NCI-H1694 (cell line): ENCODE measurements around the gene DUS1L.
A peak's percentile ranks its signal among the peaks of the same experiment; 100 is the strongest.

Experiments used
- DNase-seq: peaks from one replicate; lab custom pipeline; 2025; lab: John Stamatoyannopoulos, UW

DUS1L gene

DNA sequence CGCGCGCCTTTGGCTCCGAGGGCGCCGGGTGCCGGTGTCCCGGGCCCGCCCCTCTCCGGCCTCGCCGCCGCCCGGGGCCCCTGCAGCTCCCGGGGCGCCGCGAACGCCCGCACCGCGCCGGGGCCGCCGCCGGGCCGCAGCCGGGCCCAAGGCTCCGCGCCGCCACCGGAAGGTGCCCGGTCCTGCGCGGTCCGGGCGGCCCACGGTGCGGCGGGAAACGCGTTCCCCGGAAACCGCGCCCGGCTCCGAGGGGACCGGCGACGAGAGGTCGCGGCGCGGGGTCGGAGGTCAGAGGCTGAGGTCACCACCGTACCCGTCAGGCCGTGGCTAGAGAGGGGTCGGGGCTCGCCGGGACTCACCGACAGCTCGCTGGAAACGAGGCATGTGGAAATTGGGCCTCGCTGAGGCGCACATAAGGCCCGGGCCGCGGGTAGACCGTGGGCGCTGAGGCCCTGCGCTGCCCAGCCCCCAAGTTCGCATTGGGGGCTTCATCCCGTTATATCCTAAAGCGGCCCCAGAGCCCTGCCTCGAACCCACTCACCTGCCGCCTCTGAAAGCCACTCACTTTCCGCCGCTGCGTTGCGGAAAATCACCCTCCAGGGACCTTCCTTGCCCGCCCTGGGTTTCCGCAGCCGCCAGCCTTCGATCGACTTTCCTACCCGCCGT is at the start of gene DUS1L:
Gene DUS1L (minus strand): TSS at position 167 of the 666 bp plus-strand sequence. CDS start 745 bp downstream, outside the sequence.
- no peak for DNase-seq

DNA sequence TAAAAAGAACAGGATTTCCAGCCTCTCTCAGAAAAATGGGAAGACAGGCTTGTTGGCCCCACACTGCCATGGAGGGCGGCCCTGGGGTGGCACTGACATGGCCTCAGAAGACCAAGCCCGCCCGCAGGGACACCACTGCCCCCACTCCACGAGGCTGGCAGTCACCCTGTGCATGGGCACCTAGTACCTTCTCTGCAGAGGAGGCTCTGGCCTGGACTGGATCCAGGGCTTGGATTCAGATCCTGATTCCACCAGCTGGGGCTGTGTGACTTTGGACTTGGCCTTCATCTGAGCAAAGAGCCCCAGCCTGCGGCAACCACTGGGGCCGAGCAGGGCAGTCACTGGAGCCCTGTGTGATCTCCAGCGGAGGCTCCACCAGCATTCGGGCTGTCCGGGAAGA is 49.3 kb upstream of the DUS1L start:
- no peak for DNase-seq

DNA sequence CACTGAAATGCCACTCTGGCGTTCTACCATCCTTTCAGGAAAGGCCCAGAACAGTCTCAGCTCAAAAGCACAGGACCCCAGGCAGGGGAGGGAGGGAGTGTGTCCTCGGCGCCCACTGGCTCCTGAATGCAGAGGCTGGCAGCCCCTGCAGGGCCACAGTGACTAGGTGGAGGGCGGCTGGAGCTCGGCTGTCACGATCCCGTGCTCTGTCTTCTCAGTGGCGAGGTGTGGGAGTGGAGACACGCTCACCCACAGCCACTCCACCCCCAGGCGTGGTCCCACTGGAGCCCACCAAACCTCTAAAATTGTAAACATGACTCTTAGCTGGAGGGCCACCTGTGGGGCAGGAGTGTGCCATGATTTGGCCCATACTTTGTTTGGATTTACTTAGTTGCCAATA is 48.8 kb upstream of the DUS1L start:
- DNase-seq, result no peak

GRCh38 chr17:82113941-82114340 is 48.3 kb upstream of the DUS1L start:
- no peak for DNase-seq

GRCh38 chr17:82113422-82113821 is 47.8 kb upstream of the DUS1L start:
- DNase-seq, result no peak

- DNase-seq, result no peak
These were observed 47.3 kb upstream of the DUS1L start for GRCh38 chr17:82112914-82113311.

- no peak for DNase-seq
These were observed 46.7 kb upstream of the DUS1L start for GRCh38 chr17:82112181-82112913.

- DNase-seq, result no peak
These were observed 44.7 kb upstream of the DUS1L start for GRCh38 chr17:82110298-82110697.

GRCh38 chr17:82108961-82109475 is 43.4 kb upstream of the DUS1L start:
- no peak for DNase-seq

DNA sequence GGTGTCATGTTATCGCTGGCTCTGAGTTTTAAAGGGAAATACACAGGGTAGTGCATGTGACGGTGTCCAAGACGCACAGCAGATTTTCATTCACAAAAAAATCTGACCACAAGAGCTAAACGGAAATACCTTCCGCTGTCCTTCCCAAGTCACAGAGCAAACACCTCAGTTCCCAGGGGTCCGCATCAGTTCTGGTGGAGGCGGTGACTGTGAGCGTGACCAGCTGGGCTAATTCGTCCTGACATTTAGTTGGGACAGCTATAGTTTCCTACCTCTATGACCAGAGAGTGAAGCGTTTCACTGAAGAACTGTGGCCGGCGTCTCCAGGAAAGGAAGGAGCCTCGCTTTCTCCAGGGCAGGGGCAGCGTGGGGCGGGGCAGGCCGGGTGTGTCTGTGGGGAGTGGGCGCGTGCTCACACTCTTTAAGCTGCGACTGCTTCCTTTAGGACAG is 42.9 kb upstream of the DUS1L start:
- no peak for DNase-seq

GRCh38 chr17:82108038-82108437 is 42.4 kb upstream of the DUS1L start:
- DNase-seq, result no peak

DNA sequence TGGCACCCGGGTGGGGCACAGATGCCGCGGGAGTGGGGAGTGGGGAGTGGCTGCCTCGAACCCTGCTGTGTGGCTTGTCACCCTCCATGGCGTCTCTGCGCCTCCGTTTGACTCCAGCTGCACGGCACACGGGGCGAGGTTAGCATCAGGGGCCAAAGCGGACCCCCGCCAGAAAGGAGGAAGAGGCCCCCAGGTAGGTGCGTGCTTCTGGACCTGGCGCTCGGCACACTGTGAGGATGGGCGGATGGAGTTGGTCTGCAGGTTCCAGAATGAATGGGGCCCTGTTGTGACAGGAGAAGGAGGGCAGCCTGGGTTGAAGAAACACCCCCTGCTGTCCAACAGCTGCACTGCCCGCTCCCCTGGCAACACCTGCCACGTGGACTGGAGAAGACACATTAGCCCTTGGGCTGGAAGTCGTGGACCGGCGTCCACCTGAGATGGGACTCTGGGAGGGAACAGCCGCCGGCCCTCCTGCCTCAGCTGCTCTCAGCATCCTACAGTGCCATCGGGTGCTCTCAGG is 41.8 kb upstream of the DUS1L start:
- DNase-seq, result no peak

- DNase-seq, result no peak
These were observed 41.2 kb upstream of the DUS1L start for GRCh38 chr17:82106688-82107305.

DNA sequence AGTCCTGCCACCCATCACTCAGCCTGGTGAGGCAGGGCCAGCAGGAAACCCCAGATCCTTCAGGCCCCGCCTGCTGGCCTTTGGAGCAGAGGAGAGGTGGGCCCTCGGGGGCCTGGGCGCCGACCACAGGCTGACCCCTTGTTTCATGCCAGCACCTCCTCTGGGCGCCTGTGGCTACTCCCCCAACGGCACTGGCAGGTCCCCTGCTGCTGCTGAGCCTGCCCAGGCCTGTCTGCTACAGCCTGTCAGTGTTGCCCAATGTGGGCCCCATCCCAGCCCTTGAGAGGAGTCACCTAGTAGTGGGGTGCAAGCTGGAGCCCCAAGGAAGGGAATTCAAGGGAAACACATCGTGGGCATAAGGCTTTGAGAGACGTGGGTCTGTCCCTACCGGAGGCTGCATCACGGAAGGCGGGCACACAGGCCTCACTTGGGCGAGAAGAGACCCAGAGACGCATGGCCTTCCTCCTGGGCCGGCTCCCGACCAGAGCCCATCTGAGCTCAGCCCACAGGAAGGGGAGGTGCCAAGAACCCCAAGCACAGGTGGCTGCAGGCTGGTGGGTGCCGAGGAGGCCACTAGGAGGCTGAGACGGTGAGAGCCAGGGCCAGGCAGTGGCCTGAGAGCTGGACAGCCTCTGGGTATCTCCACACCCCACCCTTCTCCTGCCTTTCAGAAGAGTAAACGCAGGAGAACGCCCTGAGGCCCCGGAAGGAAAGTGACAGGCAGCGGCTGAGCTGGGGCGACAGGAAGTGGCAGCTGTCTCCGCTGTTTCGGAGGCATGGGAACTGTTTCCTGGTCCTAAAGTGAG is 40.5 kb upstream of the DUS1L start:
- DNase-seq, result peak; percentile 24

DNA sequence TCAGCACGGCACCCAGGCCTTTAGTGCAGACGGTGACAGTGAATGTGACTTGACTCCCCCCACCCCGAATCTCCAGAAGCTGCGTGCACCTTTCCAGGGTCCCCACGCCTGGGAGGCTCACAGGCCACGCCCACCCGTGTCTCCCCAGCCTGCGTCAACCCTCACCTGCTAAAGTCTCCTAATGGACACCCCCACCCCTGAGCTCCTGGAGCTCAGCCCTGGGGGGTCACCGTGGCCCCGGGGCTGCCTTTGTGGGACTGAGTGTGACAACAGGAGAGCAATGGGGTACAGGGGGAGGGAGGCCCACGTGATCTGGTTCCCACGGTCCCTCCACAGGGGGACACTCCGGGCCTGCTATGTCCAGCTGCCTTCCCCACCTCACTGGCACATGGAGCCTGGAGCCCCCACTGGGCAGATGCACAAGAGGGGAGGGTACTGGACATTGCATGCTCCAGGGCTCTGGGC is 39.8 kb upstream of the DUS1L start:
- no peak for DNase-seq

GRCh38 chr17:82104797-82105416 is 39.3 kb upstream of the DUS1L start:
- DNase-seq, result no peak

GRCh38 chr17:82103553-82104451 is 38.2 kb upstream of the DUS1L start:
- DNase-seq, result no peak

DNA sequence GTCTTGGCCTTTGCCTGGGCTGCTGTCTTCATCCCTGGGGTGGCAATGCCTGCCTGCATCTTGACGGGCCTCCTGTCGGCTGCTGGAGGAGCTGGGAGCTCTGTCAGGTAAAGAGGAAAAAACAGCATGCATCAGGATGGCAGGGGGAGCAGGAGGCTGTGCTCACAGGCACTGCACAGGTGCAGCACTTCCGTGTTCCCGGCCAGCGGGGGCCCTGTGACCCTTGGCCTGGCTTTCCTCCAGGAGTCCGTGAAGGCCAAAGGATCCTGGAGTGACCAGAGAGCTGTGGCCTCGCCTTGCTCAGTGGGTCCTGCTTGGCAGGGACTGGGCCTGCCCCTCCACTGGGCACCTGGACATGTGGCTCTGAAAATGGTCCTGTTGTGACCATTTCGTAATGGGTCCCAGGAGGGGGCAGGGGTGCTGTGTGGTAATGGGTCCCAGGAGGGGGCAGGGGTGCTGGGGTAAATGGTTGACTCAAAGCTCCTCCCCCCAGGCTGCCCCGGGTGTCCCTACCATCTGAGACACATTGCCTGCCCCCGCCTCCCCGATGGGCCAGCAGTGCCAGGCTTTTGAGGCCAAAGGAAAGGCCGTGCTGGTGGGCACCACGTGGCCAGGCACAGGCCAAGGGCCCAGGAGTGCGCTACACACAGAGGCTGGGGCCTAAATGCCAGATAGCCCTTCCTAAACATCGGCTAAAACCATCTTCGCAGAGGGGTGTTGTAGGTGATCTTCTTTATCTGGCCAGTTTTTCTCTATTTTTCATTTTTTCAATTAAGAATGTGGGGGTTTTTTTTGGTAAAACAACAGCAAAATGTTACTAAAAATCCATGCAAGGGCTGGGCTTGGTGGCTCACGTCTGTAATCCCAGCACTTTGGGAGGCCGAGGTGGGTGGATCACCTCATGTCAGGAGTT is 36.4 kb upstream of the DUS1L start:
- DNase-seq, result no peak

DNA sequence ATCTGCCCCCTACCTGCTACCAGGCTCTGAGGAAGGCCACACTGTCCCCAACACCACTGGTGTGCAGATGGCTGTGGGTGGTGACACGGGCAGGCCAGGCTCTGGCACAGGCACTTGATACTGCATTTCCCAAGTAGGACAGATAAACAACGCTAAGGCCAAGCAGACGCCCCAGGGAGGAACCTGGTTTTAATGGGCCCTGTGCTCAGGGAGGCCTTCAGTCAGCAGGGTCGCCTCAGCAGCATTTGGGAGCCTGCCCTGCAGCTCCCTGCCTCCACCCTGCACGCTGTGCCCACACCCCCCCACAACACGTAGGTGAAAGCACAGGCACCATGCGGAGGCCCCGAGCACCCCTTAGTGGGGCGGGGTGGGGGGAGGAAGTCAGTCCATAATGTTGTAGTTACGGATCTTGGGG is 35.7 kb upstream of the DUS1L start:
- no peak for DNase-seq
